Hippocampal formation (tissue), 2 donors: Measurements from ENCODE around the gene STARD8.
"Not testable (repeated sequence)": the region's sequence is repeated elsewhere in the genome, so short reads cannot be mapped to it uniquely, and the experiment has no call there.

Experiments
- DNase-seq, 2 donors: peaks; one replicate each; lab custom pipeline; 2025; lab: John Stamatoyannopoulos, UW

Gene STARD8

GRCh38 chrX:68656473-68656872, 9.0 kb downstream of the STARD8 start:
- not testable (repeated sequence) for DNase-seq

- DNase-seq = no peak
Observed at GRCh38 chrX:68658530-68658929, 11.1 kb downstream of the STARD8 start.

DNA sequence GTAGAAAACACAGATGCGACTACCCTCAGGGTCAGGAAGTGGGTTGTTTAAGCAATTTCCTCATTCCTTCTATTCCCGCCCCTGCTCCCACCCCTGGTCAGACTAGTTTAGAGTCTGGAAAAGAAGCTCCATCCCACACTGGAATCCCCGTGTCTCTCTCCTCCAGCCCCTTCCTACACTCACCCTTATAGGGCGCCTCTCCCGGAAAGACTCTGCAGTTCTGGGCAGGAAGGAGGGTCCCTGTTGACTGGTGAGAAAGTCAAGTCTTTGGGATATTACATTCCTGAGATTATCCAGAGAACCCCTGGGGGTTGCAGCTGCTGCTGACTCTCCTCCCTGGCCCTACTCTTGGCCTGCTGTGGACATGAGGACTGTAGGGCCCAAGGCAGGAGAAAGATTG, 11.9 kb downstream of the STARD8 start:
- no peak for DNase-seq

DNA sequence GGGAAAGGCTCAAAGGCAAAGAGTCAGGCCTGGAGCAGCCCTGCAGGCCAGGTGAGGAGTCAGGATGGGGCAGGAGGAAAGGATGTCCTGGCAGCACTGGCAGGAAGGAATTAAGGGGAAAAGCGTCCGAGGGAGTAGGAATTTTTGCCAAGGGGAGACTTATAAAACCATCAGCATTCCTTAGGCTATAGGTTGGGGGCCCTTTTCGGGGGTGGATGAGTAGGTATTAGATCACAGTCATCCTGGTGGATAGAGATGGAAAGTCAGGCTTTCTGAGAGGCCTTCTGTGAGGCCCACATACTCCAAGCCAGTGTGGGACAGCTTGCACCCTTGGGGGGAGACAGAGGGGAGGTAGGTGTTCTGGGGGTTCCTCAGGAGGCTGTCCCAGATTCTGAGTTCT, 12.3 kb downstream of the STARD8 start:
- no peak for DNase-seq

DNA sequence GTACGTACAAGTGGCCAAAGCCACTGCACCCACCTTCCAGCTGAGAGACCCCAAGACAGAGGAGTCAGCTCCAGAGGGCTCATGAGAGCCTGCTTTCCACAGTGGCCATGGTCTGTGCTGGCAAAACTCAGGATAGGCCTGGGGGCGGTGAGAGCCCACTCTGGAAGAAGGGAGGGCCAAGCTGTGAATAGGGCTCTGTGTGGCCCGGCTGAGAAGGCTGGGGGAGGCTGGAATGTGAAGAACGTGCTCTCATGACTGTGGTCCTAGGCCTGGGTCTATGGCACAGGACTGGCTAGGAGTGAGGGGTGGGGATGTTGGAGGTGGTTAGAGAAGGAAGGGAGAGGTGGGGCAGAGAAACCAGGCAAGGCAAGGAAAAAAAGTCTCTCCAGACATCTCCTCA, 13.3 kb downstream of the STARD8 start:
- DNase-seq = no peak

DNA sequence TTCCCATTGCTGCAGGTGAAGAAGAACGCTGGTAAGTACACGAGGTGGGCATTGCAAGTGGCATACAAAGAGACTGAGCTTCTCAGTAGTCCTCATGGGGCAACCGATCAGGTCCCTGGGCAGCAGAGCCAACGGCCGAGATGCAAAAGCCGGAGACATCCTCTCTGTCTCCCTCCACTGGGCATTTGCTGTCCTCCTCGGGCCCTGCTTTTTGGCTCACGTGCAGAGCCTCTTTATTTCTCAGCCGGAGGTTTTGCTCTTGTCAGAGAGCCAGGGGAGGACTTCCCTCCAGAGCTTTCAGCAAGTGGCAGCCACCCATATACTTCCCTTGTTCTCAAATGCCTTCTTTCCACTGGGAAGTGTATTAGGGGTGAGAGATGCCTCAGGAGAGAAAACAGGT, 18.0 kb downstream of the STARD8 start:
- no peak for DNase-seq

DNA sequence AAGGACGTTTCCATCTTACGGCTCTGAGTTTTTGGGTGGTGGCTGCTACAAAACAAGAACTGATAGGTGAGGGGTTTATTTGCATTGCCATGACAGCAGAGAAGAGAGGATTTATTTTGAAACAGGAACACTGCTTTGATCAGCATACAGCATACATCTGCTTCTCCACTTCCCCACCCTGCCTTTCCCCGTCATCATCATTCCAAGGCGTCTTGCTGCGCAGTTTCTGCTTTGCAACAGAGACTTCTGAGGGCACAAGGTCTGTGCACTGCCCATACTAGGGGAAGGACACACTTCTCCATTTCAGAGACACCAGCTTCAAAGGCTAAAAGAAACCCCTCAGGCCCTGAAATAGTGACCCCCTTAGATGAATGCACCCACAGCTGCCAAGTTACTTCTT, 19.1 kb downstream of the STARD8 start:
- DNase-seq = peak in 1 of 2 donors; percentile 2

- no peak for DNase-seq
Observed at GRCh38 chrX:68669094-68669860, 21.8 kb downstream of the STARD8 start.

GRCh38 chrX:68669871-68670270, 22.4 kb downstream of the STARD8 start:
- no peak for DNase-seq

DNA sequence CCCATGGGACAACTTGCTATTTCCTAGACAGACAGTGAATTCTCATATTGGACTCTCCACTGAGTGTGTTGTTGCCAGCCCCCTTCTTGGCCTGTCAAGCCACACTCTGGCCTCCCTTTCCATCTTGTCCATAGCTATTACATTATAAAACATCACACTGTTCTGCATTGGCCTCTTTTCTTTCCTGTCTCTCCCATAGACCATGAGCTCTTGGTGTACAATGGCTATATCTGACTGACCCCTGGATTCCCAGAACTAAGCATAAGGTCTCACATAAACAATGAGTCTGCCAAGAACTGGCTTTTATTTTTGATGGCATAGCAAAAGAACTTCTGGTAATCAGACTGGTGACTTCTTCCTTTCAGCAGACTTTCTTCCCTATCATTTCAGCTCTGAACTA, 23.8 kb downstream of the STARD8 start:
- DNase-seq = no peak

DNA sequence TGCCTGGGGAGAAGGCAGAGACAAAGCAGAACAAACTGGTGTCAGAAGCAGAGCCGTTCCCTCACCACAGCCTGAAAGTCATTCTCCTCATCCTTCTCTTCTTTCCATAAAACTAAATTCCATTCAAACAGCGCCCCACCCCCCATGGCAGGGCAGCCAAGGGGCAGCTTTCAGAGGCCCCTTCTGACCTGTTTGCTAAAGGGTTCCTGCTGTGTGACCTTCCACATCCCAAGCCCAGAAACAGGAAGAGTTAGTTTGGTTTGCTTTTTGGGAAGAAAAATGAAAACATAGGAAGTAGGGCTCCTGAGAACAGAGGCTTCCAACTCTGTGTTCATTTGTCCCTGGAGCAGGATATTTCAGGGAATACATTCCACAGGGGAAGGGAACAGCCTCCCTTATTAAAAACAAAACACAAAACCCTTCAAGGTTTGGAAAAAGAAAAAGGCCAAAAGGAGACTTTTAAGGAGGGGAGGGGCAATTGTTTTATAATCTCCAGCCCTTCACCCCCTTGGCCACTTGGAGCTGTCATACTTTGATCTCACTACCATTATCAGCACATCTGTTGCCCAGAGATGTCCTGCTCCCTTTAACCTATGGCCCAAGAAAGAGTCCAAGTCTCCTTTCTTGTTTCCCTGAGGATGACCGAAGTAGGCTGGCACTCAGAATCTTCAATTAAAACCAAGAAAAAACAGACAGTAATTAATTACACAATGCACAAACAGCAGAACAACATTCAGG, 25.3 kb downstream of the STARD8 start:
- no peak for DNase-seq

DNA sequence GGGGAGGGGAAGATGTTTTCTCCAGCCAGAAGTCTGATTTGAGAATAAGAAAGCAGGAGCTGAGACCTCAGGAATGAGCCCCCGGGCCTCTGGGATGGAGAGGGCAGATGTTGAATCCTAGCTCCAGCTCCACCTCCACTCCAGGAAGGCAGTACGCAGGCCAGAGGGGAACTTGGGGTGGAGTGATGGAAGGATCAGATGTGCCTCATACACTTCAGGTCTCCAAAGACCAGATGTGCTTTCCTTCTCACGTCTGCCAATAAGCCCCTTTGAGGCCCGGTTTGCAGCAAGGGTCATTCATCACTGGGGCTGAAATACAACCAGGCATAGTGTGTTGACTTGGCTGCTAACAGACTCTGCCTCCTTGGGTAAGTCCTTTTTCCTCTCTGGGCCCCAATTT, 28.1 kb downstream of the STARD8 start:
- DNase-seq = no peak

DNA sequence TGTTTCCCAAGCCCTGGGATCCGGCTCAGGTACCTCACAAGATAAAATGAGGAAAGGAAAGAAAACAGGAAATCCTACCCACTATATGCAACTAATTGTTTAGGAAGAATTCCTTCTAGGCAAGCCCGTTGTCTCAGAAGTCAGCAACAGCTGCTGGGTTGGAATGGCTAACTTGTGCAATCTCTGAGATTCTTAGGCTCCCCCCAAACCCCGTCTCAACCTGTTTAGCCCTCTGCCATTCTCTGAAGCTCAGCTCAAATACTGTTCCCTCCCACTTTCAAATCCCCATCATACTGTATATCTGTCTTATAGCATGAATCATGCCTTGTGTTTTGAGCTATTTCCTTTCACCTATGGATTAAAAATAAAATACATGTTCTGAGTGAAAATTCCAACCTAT, 28.9 kb downstream of the STARD8 start:
- DNase-seq = no peak

GRCh38 chrX:68677998-68678397, 30.5 kb downstream of the STARD8 start:
- DNase-seq = no peak

DNA sequence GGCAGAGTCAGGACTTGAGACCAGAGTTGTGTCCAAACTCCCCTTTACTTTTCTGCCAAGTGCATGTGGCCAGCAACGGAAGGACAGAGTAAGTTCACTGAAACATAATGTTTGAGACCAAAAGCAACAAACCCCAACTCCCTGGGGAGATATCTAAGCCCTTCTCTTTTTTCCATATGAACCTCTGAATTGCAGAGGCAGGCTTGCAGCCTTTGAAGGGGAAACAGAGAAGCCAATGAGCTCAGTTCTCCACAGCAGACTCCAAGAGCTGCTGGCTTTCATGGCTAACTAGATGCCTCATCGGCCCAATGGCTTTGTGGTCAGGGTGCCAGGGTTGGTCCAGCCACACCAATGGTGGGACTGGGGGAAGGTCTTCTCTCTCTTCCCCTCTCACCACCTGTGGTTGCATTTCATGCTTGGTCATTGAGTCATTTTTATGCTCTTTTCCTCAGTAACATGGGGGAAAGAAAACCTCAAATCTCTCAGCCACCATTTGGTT, 34.0 kb downstream of the STARD8 start:
- DNase-seq = no peak

DNA sequence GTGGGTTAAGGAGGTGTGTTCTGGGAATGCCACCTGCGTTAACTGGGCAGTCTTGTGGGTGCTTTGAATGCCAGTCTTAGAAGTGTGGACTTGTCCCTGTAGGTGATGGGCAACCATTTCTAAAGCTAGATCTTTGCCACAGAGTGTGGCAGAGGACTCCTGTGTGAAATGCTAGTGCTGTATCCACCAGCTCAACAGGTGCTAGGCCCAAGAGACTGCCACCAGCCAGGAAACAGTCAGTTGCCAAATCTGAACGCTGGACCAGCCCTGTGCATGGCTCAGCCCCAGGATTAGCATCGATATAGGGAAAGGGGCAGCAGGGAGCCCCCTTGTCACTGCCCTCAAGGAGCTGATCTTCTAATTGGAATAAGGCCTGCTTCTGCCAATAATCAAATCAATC, 35.3 kb downstream of the STARD8 start:
- DNase-seq = no peak

GRCh38 chrX:68683580-68683979, 36.1 kb downstream of the STARD8 start:
- no peak for DNase-seq

- DNase-seq = no peak
Observed at GRCh38 chrX:68684291-68684918, 36.9 kb downstream of the STARD8 start.

GRCh38 chrX:68684919-68685304, 37.4 kb downstream of the STARD8 start:
- DNase-seq = no peak

- no peak for DNase-seq
Observed at GRCh38 chrX:68685685-68686084, 38.2 kb downstream of the STARD8 start.

GRCh38 chrX:68686097-68686977, 38.9 kb downstream of the STARD8 start:
- DNase-seq = no peak

DNA sequence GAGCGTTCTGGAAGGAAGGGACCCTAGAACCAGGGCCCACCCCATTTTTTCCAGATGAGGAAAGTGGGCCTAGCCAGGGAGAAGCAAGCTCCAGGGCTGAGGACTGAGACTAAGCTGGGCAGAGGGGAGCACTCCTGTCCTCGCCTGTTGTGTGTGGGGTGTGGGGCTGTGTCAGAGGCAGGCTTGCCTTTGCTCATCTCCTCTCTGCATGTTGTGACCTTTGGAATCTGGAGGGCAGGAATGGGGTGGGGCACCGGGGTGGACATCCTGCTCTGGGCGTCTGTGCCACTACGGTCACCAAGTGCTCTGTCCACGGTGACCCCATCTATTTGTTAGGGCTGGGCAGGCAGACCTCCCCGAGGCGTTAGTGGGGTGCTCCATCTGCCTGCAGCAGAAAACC, 41.5 kb downstream of the STARD8 start:
- DNase-seq = not testable (repeated sequence)
